Measurements from ENCODE around the gene ERG. TPM values are rescaled to one million over a fixed set of nuclear protein-coding genes. Genes with fewer than 3 reads are reported as not detected.

Gene ERG
- total RNA-seq, 2 experiments from 2014 or later: not detected

- CTCF ChIA-PET: interaction anchor here (0.8 kb wide), 1 partner anchor 157 kb away, joined by 3 read pairs; no protein-coding TSS in a partner anchor
- peaks cover 10% of the 10 kb centered on the region for H3K4me1 Mint-ChIP-seq (ENCODE audit: low read depth)
- H3K27me3 Mint-ChIP-seq (ENCODE audit: low read depth): peaks cover 10% of the 10 kb centered on the region
- no peak for DNase-seq
- intact Hi-C loops (cut with micrococcal nuclease): no loop called here
- H3K9me3 Mint-ChIP-seq: no peaks in the 10 kb centered on the region
- no peak overlapping the region for H3K4me3 Mint-ChIP-seq
- no peak overlapping the region for H3K27ac Mint-ChIP-seq
- H3K36me3 Mint-ChIP-seq (ENCODE audit: low read depth): no peaks in the 10 kb centered on the region
Measured at GRCh38 chr21:38376693-38377092, 121.6 kb downstream of the ERG start.

GRCh38 chr21:38376235-38376634, 122.0 kb downstream of the ERG start:
- Mint-ChIP-seq H3K27me3 (ENCODE audit: low read depth) (peaks cover 10% of the 10 kb centered on the region), H3K4me1 (ENCODE audit: low read depth) (peaks cover 10% of the 10 kb centered on the region), H3K9me3 (no peaks in the 10 kb centered on the region), H3K4me3 (peak overlapping the region; percentile 5), H3K27ac (no peak overlapping the region), H3K36me3 (ENCODE audit: low read depth) (no peaks in the 10 kb centered on the region)
- peak; percentile 29 for DNase-seq
- intact Hi-C loops (cut with micrococcal nuclease): no loop called here
- CTCF ChIA-PET: no interaction called here

- CTCF ChIA-PET: no interaction called here
- no peaks in the 10 kb centered on the region for H3K9me3 Mint-ChIP-seq
- intact Hi-C loops (cut with micrococcal nuclease): no loop called here
- no peak overlapping the region for H3K27ac Mint-ChIP-seq
- H3K4me1 Mint-ChIP-seq (ENCODE audit: low read depth): no peaks in the 10 kb centered on the region
- no peaks in the 10 kb centered on the region for H3K27me3 Mint-ChIP-seq (ENCODE audit: low read depth)
- H3K36me3 Mint-ChIP-seq (ENCODE audit: low read depth): no peaks in the 10 kb centered on the region
- DNase-seq: no peak
- H3K4me3 Mint-ChIP-seq: no peak overlapping the region
Measured at GRCh38 chr21:38367646-38368045, 130.6 kb downstream of the ERG start.

GRCh38 chr21:38365521-38365920, 132.8 kb downstream of the ERG start:
- intact Hi-C loops (cut with micrococcal nuclease): no loop called here
- CTCF ChIA-PET: no interaction called here

GRCh38 chr21:38363693-38364092, 134.6 kb downstream of the ERG start:
- Mint-ChIP-seq H3K9me3 (no peaks in the 10 kb centered on the region), H3K4me3 (no peak overlapping the region), H3K27ac (no peak overlapping the region), H3K27me3 (ENCODE audit: low read depth) (peaks cover 2% of the 10 kb centered on the region), H3K36me3 (ENCODE audit: low read depth) (no peaks in the 10 kb centered on the region), H3K4me1 (ENCODE audit: low read depth) (no peaks in the 10 kb centered on the region)
- intact Hi-C loops (cut with micrococcal nuclease): no loop called here
- DNase-seq: no peak
- CTCF ChIA-PET: interaction anchor here (0.7 kb wide), 1 partner anchor 117 kb away, joined by 4 read pairs; no protein-coding TSS in a partner anchor

More at GRCh38 chr21:38365521-38365920, 132.8 kb downstream of the ERG start:
- Mint-ChIP-seq H3K27me3 (ENCODE audit: low read depth) (peaks cover 2% of the 10 kb centered on the region), H3K36me3 (ENCODE audit: low read depth) (no peaks in the 10 kb centered on the region), H3K27ac (no peak overlapping the region), H3K9me3 (no peaks in the 10 kb centered on the region), H3K4me1 (ENCODE audit: low read depth) (no peaks in the 10 kb centered on the region), H3K4me3 (no peak overlapping the region)
- no peak for DNase-seq

- Mint-ChIP-seq H3K27me3 (ENCODE audit: low read depth) (peaks cover 2% of the 10 kb centered on the region), H3K4me3 (no peak overlapping the region), H3K9me3 (no peaks in the 10 kb centered on the region), H3K36me3 (ENCODE audit: low read depth) (no peaks in the 10 kb centered on the region), H3K27ac (no peak overlapping the region), H3K4me1 (ENCODE audit: low read depth) (no peaks in the 10 kb centered on the region)
- CTCF ChIA-PET: interaction anchor here (1.0 kb wide), 1 partner anchor 9 kb away, joined by 3 read pairs; no protein-coding TSS in a partner anchor
- DNase-seq: no peak
- intact Hi-C loops (cut with micrococcal nuclease): no loop called here
Measured at GRCh38 chr21:38361324-38361723, 137.0 kb downstream of the ERG start.

- Mint-ChIP-seq H3K4me3 (no peak overlapping the region), H3K36me3 (ENCODE audit: low read depth) (no peaks in the 10 kb centered on the region), H3K27ac (no peak overlapping the region), H3K9me3 (no peaks in the 10 kb centered on the region), H3K27me3 (ENCODE audit: low read depth) (peaks cover 2% of the 10 kb centered on the region), H3K4me1 (ENCODE audit: low read depth) (no peaks in the 10 kb centered on the region)
- intact Hi-C loops (cut with micrococcal nuclease): loop anchor here (5.0 kb wide), 1 partner anchor 648 kb away; no protein-coding TSS in a partner anchor
- CTCF ChIA-PET: no interaction called here
- DNase-seq: no peak
Measured at GRCh38 chr21:38359835-38360234, 138.4 kb downstream of the ERG start.

- Mint-ChIP-seq H3K4me1 (ENCODE audit: low read depth) (no peaks in the 10 kb centered on the region), H3K27me3 (ENCODE audit: low read depth) (peaks cover 2% of the 10 kb centered on the region), H3K27ac (no peak overlapping the region), H3K36me3 (ENCODE audit: low read depth) (no peaks in the 10 kb centered on the region), H3K4me3 (no peak overlapping the region), H3K9me3 (no peaks in the 10 kb centered on the region)
- CTCF ChIA-PET: interaction anchor here (4.8 kb wide), 1 partner anchor 141 kb away, joined by 61 read pairs; no protein-coding TSS in a partner anchor
- DNase-seq: no peak
- intact Hi-C loops (cut with micrococcal nuclease): loop anchor here (5.0 kb wide), 1 partner anchor 647 kb away; no protein-coding TSS in a partner anchor
Measured at GRCh38 chr21:38359090-38359489, 139.2 kb downstream of the ERG start.

- CTCF ChIA-PET: interaction anchor here (4.8 kb wide), 1 partner anchor 141 kb away, joined by 61 read pairs; no protein-coding TSS in a partner anchor
- Mint-ChIP-seq H3K4me1 (ENCODE audit: low read depth) (no peaks in the 10 kb centered on the region), H3K27ac (no peak overlapping the region), H3K9me3 (no peaks in the 10 kb centered on the region), H3K4me3 (no peak overlapping the region), H3K36me3 (ENCODE audit: low read depth) (no peaks in the 10 kb centered on the region), H3K27me3 (ENCODE audit: low read depth) (peaks cover 2% of the 10 kb centered on the region)
- intact Hi-C loops (cut with micrococcal nuclease): loop anchor here (5.0 kb wide), 1 partner anchor 646 kb away; no protein-coding TSS in a partner anchor
- no peak for DNase-seq
Measured at GRCh38 chr21:38358666-38359065, 139.6 kb downstream of the ERG start.

- Mint-ChIP-seq H3K4me1 (ENCODE audit: low read depth) (no peaks in the 10 kb centered on the region), H3K9me3 (no peaks in the 10 kb centered on the region), H3K27me3 (ENCODE audit: low read depth) (peaks cover 2% of the 10 kb centered on the region), H3K4me3 (no peak overlapping the region), H3K27ac (no peak overlapping the region), H3K36me3 (ENCODE audit: low read depth) (no peaks in the 10 kb centered on the region)
- CTCF ChIA-PET: interaction anchor here (0.6 to 8.5 kb wide), 5 partner anchors 140 to 647 kb away, joined by 3 to 134 read pairs (median 43); no protein-coding TSS in a partner anchor
- no peak for DNase-seq
- intact Hi-C loops (cut with micrococcal nuclease): loop anchor here (5.0 kb wide), 1 partner anchor 646 kb away; no protein-coding TSS in a partner anchor
Measured at GRCh38 chr21:38358098-38358497, 140.2 kb downstream of the ERG start.

- peaks cover 7% of the 10 kb centered on the region for H3K4me1 Mint-ChIP-seq (ENCODE audit: low read depth)
- intact Hi-C loops (cut with micrococcal nuclease): loop anchor here (1.0 to 5.0 kb wide), 3 partner anchors 138 to 645 kb away; no protein-coding TSS in a partner anchor
- CTCF ChIA-PET: interaction anchor here (0.6 to 8.5 kb wide), 20 partner anchors 13 to 1726 kb away, joined by 3 to 134 read pairs (median 4); no protein-coding TSS in a partner anchor
Measured at GRCh38 chr21:38356883-38357625, 141.2 kb downstream of the ERG start.

GRCh38 chr21:38355992-38356781, 142.1 kb downstream of the ERG start:
- DNase-seq: peak; percentile 84
- Mint-ChIP-seq H3K36me3 (ENCODE audit: low read depth) (no peaks in the 10 kb centered on the region), H3K27me3 (ENCODE audit: low read depth) (peaks cover 2% of the 10 kb centered on the region), H3K4me3 (no peak overlapping the region), H3K9me3 (no peaks in the 10 kb centered on the region), H3K4me1 (ENCODE audit: low read depth) (peaks cover 16% of the 10 kb centered on the region), H3K27ac (no peak overlapping the region)
- CTCF ChIA-PET: interaction anchor here (0.6 to 8.5 kb wide), 38 partner anchors 9 to 1726 kb away, joined by 3 to 134 read pairs (median 3); no protein-coding TSS in a partner anchor
- intact Hi-C loops (cut with micrococcal nuclease): loop anchor here (1.0 to 5.0 kb wide), 3 partner anchors 137 to 644 kb away; no protein-coding TSS in a partner anchor

More at GRCh38 chr21:38356883-38357625, 141.2 kb downstream of the ERG start:
- H3K36me3 Mint-ChIP-seq (ENCODE audit: low read depth): no peaks in the 10 kb centered on the region
- no peak overlapping the region for H3K27ac Mint-ChIP-seq
- H3K4me3 Mint-ChIP-seq: no peak overlapping the region
- H3K27me3 Mint-ChIP-seq (ENCODE audit: low read depth): peaks cover 2% of the 10 kb centered on the region
- DNase-seq: no peak
- H3K9me3 Mint-ChIP-seq: no peaks in the 10 kb centered on the region

All from activated naive CD4-positive, alpha-beta T cell treated with anti-CD3 and anti-CD28 coated beads for 36 hours (primary cell).